Lower leg skin (tissue), 3 donors: ENCODE data around the gene OBSCN.

Experiments
- CTCF ChIP-seq, 3 donors: fragments of 450-650 bp; IDR thresholded peaks; one replicate each; pipeline ENCODE4 v1.5.1; 2016; ENCODE audit warnings: antibody characterized with exemption in 3 of 3, mild to moderate bottlenecking in 3 of 3, moderate library complexity in 2 of 3
- POLR2A ChIP-seq, 2 donors: fragments of 450-650 bp; IDR thresholded peaks; one replicate each; pipeline ENCODE4 v1.6.1; 2016 to 2017; ENCODE audit warnings: antibody characterized with exemption in 2 of 2, mild to moderate bottlenecking in 1 of 2, moderate library complexity in 1 of 2

- TF ChIP-seq CTCF (IDR thresholded peaks at IDR 0.05) (no peak), POLR2A (IDR thresholded peaks at IDR 0.05) (no peak)
Measured at GRCh38 chr1:228381356-228381755, 173.5 kb downstream of the OBSCN start.
